GM18508 (cell line): ENCODE results near the gene PMEL.
"Not testable (repeated sequence)": the region's sequence is repeated elsewhere in the genome, so short reads cannot be mapped to it uniquely, and the experiment has no call there.

ENCODE experiments used
- ATAC-seq: cut with Tn5 transposase; IDR thresholded peaks from one replicate; pipeline ENCODE4 v1.9.1; 2021; ENCODE audit warnings: moderate number of reproducible peaks; ENCODE audit not compliant: insufficient read depth, unreplicated experiment

The PMEL gene

GRCh38 chr12:55965941-55966407 is at the start of gene PMEL:
TSS of gene PMEL (minus strand) at chr12:55966042. CDS start at chr12:55966011, 31 bp downstream.
- no peak for ATAC-seq

GRCh38 chr12:56014205-56014604 is 48.4 kb upstream of the PMEL start:
- no peak for ATAC-seq

DNA sequence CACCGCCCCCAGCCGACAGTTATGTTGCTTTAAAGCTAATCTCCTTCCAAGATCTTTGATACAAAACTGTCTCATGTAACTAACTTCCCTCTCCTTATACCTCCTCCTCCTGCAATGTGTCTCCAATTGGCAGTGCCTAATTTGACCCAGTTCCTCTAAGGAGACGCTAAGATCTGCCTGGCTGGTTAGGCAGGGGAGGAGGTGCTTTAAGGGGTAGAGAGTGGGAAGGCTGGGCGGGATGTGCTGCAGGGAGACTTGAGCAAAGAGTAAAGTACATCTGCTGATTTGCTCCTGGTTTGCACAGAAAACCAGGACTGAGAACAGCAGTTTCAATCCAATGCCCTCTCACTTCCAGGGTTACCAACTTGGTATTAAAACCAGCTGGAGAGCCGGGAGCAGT is 47.6 kb upstream of the PMEL start:
- no peak for ATAC-seq

DNA sequence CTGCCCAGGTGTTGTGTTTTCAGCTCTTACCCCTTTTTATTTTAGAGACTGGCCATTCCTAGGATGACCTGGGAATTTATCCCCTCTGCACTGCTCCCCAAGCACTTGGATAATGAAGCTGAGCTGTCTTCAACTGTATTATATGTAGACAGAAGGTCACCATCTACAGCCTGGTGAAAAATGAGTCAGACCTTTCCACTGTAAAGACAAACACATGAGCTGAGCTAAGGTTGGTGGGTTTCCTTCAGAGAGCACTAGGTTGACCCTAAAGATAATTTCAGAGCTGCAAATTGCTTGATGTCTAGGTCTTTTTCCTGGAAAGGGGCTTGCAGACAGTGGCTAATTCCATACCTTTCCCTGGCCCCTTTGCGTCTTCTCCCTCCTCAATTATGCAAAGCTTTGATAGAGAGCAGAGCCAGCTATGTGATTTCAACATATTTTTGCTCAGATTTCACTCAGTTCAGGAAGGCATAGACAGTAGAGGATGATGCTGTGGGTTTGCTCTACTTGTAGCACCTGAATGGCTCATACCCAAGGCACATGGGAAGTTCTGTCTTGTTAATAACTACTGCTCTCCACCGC is 45.8 kb upstream of the PMEL start:
- no peak for ATAC-seq

DNA sequence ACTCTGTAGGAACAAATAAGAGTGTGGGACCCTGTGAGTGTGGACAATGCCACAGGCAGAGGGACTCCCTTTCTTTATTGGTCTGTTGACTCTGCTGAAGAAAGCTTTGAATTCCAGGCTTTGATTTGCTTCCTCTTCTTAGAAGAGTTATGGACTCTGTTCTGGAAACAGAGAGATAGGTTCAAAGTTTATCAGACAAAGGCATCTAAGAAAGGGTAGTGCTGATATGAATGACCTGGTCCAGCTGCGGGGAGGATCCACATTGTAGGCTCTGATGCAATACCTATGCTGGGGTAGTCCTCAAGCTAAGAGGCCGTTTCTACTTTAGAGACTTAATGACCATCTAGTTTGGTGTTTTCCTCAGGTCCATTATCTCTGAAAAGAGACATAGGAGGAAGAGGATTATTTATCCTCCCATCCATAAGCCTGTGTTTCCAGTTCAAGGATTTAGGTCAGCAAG is 44.3 kb upstream of the PMEL start:
- no peak for ATAC-seq

- no peak for ATAC-seq
These were observed 42.0 kb upstream of the PMEL start for GRCh38 chr12:56007564-56008559.

DNA sequence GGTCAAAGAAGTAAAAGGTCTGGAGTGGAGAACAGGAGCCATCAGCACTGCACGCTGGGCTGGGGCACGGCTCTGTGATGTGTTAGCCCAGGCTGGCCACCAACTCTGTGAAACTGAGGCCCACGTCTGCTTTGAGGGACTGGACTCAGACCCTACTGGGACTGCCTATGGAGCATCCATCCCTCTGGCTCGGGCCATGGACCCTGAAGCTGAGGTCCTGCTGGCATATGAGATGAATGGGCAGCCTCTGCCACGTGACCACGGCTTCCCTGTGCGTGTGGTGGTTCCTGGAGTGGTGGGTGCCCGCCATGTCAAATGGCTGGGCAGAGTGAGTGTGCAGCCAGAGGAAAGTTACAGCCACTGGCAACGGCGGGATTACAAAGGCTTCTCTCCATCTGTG is 38.4 kb upstream of the PMEL start:
- ATAC-seq = no peak

- not testable (repeated sequence) for ATAC-seq
These were observed 37.5 kb upstream of the PMEL start for GRCh38 chr12:56003376-56003775.

GRCh38 chr12:56001487-56002100 is 35.8 kb upstream of the PMEL start:
- ATAC-seq = no peak

- ATAC-seq = not testable (repeated sequence)
These were observed 34.2 kb upstream of the PMEL start for GRCh38 chr12:55999999-56000540.

DNA sequence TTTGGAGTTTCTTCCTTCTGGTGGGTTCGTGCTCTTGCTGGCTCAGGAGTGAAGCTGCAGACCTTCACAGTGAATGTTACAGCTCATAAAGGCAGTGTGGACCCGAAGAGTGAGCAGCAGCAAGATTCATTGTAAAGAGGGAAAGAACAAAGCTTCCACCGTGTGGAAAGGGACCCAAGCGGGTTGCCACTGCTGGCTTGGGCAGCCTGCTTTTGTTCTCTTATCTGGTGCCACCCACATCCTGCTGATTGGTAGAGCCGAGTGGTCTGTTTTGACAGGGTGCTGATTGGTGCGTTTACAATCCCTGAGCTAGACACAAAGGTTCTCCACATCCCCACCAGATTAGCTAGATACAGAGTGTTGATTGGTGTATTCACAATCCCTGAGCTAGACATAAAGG is 33.7 kb upstream of the PMEL start:
- ATAC-seq = not testable (repeated sequence)

DNA sequence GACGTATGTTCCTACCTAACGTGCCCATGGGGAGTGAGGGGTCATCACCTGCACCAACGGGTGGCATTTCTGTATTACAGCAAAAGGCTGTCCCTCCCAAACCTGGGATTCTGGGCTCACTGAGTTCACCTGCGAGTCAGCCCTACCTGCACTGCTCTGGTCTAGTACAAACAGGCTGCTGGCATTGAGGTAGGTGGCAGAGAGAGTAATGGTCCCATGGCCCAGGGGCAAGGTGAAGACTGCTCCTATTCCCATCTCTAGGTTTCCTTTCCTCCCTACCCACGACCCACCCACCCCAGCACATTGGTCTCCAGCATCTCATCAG is 31.7 kb upstream of the PMEL start:
- ATAC-seq = no peak

GRCh38 chr12:55996715-55997534 is 31.1 kb upstream of the PMEL start, which contains the start of gene SUOX:
TSS of gene SUOX (plus strand) at chr12:55997276. CDS start at chr12:56002222, 4,946 bp downstream.
- ATAC-seq = peak; percentile 94

- no peak for ATAC-seq
These were observed 30.4 kb upstream of the PMEL start for GRCh38 chr12:55996201-55996714.

GRCh38 chr12:55995366-55995765 is 29.5 kb upstream of the PMEL start:
- ATAC-seq = no peak

DNA sequence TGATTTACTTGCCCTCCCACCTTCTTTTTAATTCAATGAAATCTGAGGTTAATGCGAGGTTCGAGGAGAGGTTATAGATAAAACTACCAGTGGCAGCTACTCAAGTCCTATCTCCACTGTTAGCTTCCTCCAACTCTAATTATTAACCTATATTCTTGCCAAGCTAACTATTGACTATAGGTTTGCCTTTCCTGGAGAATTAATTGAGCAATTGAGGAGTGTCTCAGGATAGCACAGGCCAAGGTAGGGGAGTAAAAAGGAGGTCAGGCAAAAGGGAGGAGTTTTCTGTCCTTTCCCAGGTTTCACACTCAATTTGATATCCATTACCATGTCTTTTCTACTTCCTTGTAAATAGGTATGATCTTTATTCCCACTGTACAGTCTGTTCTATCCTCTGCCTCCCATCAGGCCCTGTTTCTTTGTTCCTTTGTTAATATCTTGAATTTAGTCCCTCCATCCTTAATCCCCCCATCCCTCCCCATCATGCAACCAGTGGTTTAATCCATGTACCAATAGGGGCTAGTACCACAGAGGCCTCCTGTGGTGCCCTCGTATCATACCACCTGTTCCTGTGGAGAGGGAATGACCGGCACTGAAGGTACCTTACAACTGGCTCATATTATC is 27.5 kb upstream of the PMEL start:
- no peak for ATAC-seq

DNA sequence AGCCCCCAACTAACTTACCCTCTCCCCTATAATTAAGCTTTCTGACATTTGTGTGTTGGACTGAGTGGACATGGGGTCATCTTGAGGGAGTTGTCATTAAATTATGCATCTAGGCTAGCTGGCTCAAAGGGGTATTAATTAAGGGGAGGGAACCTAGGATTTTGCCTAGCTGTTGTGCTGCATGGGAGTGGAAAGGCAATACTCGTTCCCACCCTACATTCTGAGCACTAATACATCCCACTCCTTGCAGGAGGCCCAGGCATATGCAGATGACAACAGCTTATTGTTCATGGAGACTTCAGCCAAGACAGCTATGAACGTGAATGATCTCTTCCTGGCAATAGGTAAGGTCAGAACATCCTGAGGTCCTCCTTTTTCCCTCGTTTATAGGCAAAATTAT is 25.3 kb upstream of the PMEL start:
- no peak for ATAC-seq

- not testable (repeated sequence) for ATAC-seq
These were observed 20.1 kb upstream of the PMEL start for GRCh38 chr12:55985976-55986375.

DNA sequence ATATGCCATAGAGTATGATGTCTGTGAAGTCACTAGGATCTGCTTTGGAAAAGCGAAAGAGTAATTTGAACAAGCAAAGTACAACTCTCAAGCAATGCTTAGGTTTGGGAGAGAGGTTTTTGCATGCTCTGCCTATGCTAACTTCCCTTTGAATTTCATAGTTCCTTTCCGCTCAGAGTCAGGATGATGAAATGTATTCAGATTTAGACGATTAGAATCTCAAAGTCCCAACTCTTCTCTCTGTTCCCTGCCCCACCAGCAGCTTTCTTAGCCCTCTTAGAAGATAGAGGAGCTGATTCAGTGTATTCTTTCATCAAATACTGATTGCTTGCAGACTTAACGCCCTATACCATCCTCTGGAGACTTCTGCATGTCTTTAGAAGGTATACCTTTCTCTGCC is 19.5 kb upstream of the PMEL start:
- ATAC-seq = no peak
